DMS53 treated with DMSO at 0.1 percent for 48 hours (cell line): ENCODE measurements around the gene TPBGL.
A peak's percentile ranks its signal among the peaks of the same experiment; 100 is the strongest.
"Not testable (repeated sequence)": the region's sequence is repeated elsewhere in the genome, so short reads cannot be mapped to it uniquely, and the experiment has no call there.

ENCODE experiments used
- DNase-seq: peaks from one replicate; lab custom pipeline; 2025; ENCODE audit not compliant: unreplicated experiment; lab: John Stamatoyannopoulos, UW

TPBGL gene

DNA sequence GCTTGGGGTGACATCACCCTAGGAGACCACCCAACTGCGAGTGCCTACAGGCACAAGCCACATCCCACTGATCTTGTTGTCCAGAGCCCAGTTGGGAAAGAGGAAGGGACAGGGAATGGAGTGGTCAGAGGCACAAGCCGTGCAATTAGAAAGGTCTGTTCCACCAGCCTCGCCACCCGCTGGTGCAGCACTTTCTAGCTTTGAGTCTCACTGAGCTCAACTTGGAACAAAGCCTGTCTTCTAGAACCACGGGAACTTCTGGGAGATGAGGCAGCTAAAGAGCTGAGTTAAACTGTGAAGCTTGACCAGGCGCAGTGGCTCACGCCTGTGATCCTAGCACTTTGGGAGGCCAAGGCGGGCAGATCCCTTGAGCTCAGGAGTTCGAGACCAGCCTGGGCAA is 29.3 kb downstream of the TPBGL start:
- DNase-seq: no peak

DNA sequence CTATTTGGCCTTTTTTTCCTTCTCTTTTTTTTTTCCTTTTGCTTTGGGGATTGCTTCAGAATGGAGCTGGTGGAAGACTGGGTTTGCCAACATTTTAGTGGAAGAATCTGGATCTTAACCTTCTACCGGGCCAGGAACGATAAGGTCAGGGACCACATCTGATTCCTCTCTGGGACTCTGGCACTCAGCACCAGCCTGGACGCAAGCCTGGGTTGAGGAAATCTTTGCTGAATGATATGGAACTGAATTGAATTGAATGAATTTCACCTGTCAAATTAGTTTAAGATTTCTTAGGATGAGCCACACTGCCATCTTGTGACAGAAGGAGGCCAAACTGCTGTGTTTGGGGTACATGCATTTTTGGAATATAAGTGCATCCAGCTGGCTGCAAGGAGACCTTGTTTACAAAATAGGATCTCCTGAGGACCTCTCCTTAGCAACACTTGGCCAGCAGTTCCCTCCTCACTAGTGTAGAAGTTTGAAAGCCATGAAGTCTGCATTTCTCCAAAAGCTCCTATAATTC is 30.4 kb downstream of the TPBGL start:
- peak; percentile 17 for DNase-seq

DNA sequence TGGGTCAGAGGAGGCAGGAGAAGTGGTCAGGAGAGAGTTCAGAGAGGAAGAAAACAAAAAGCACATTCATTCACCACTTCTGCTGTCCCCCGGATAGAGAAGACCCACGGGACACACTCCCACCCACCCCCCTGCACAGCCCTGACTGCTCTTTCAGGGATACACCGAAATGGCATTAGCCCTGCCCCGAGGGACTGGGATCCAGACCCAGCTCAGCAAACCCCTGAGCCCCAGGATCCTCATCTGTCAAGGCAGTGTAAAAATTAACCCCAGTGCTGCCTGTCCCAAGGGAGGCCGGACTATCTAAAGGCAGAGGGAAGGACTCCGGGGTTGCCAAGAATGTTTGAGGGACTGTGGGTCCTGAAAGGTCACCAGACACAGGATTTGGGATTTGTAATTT is 31.2 kb downstream of the TPBGL start:
- no peak for DNase-seq

DNA sequence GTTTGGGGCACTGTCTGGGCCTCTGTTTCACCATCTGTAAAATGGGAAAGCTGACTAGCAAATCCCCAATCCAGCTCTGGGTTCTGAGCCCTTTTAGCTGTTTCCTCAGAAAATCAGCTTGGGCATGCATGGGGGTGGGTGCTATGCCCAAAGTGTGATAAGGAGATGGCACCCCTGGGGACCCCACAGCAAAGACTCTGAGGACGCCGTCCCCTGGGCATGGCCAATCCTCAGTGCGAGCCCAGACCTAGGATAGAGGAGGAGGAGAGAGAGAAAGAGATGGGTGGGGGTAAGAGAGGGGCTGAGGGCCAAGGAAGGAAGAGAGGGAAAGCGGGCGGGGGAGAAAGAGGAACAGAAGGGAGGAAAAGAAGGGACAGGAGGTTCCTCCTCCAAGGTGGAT is 31.8 kb downstream of the TPBGL start:
- DNase-seq: no peak

DNA sequence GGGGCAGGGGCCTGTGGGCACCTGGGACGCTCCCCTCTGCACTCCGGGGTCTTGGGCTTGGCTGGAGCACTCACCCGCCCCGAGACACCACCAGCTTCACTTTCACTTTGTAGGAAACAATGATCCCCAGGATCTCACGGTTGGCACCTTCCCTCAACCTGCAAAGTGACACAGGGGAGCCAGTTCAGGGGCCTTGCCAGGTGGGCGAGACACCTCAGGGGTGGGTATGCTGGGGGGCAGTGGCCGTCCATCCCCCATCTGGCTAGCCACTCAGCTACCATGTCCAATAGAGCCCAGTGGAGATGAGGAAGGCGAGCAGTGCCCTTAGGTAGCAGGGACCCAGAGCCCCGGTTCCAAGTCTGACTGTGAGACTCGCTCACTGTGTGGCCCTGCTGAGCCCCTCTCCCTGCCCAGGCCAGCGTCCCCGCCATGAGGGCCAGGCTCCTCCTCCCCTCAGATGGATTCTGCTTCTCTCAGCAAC is 32.3 kb downstream of the TPBGL start:
- no peak for DNase-seq

DNA sequence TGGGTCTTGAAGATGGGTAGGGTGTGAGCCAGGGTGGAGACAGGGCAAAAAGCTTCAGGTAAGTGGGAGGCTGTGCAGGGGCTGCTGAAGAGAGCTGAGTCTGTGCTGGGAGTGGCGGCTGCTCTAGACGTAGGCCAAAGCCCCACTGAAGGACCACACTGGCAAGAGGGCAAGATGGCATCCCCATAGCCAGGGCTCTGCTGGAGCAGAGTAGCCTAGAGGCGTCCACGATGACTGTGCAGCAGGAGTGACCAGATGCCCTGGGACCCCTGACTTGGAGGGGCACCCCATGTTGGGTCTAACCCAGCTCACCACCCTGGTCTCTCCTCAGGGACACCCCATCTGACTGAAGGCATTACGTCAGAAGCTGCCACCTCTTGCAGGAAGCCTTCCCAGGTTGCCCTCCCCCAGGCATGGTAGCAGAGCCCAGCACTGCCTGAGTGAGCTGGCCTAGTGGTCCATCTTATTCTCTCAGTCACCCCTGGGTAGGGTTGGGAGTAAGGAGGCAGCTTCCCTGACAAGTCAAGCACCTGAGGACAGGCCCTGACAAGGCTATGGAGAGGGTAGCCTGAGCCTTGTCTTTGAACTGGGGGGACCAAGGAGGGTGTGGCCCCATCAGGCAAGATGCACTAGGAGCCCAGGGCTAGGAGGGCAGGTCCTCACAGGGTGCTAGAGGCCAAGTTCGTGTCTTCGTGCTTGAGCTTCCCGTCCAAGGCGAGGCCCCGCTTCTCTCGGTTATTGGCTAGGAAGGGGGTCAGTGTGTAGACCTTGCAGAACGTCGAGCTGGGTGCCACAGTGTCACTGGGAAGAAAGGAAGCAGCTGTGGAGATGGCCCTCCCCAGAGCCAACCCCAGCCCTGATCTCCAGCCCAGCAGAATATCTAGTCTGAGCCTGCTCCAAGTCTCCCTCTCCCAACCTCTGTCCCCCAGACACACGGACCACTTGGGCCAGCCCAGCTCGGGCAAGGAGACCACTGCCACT is 33.1 kb downstream of the TPBGL start:
- no peak for DNase-seq

DNA sequence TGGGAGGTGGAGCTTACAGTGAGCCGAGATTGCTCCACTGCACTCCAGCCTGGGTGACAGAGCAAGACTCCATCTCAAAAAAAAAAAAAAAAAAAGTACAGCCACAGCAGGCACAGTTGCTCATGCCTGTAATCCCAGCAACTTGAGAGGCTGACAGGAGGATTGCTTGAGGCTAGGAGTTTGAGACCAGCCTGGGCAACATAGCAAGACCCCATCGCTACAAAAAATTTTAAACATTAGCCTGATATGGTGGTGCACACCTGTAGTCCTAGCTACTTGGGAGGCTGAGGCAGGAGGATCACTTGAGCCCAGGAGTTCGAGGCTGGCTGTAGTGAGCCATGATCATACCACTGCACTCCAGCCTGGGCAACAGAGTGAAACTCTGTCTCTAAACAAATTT is 34.1 kb downstream of the TPBGL start:
- DNase-seq: not testable (repeated sequence)

DNA sequence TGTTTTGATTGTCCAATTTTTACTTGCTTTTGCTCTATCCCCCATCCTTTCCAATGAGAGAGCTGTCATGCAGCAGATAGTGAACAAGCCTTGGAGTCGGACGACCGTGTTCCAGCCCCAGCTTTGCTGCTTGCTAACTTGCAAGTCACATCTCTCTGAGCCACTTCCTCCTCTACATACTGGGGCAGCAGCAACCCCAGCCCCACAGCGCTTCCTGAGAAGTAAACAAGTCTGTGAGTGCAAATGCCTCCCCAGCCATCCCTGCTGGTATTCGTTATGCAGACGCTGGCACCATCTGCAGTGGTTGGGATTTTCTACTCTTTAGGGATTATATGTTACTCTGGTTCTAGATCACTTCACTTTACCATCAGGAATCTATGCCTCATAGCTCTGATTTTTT is 35.0 kb downstream of the TPBGL start:
- DNase-seq: no peak

DNA sequence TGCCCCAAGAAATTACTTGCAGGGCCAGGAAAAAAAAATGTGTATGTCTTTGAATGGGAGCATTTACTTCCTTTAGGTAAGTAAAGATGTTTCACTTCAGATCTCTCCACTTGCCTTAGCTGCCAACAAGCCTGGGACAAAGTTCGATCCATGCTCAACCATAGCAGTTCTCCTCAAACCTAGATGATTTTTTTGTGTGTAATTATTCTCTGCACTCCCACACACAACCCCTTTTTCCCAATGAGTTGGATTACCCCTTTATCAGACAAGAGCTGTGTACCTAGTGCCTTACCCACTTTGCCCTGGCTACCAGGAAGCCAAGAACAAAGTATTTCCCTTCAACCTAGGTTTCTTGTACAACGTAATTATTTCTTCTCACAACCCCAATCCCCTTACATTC is 35.6 kb downstream of the TPBGL start:
- DNase-seq: peak; percentile 69

DNA sequence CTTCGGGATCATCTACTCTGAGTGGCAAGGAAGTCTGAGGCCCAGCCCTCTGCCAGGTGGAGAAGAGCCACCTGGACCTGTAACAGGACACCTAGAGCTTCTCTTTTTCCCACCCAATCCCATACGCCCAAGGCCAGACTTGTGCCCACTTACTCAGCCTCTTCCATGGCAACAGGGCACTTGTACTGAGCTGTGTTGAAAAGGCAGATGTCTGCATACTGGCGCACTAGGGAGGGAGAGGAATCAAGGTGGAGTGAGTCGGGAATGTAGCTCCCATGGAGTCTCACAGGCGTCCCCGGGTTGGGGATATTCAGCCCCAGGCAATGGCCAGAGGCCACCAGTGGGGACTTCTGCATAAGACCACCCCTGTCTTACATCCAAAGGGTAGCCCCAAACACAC is 36.1 kb downstream of the TPBGL start:
- DNase-seq: peak; percentile 100

DNA sequence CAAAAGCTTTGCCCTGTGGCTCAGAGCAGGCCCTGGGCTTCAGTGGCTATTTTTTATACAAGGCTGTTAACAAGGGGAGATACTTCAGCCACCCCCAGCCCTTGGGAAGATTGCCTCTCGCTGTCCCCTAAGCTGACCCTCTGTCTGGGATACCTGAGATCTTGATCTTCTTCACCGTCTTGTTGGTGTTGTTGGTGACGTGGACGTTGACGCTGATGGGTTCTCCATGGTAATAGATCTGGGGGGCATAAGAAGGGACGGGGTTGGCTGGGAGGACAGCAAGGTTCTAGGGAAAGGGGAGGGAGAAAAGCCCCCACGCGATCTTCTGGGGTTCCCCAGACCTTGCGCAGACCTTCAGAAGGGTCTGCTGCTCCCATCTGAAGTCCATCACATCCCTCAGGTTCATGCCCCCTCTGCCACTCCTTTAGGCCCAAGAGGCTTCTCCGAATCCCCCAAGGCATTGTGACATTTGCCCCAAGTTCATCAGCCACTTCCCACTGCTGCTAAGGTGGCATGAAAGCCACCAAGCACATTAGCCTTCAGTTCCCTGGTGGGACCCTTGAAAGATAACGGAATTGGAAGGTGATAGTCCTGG is 36.7 kb downstream of the TPBGL start:
- no peak for DNase-seq

DNA sequence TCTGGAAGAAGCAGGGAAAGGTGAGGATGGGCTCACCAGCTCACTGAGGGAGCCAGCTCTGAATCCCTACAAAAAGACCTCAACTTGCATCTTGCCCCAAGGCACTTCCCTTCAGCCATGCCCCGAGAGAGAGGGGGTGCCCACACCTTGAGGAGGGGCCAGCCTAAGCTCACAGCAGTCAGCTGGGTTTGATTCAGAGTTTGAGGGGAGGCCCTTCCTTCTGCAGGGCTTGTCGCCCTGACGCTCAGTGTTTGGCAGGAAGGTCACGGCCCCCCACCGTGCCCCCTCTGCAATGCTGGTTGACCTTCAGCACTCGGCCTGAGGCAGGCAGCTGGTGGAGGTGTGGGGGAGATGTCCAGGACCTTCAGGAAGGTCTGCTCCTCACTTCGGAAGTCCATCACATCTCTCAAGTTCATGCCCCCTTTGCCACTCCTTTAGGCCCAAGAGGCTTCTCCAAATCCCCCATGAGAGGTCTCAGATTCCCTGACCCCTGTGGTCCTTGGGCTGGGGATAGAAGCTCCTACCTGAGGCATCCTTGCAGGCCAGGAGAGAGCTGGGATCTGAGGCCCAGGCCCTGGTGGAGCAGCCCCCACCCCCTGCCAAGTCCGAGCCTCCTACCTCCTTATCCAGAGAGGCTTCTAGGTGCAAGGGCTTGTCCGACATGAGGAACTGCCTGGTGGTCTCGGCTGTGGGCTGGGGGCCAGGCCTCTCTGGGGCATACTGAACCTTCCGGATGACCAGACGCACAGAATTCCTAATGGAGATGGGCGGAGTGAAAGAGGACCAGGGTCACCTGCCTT is 37.6 kb downstream of the TPBGL start:
- DNase-seq: no peak

DNA sequence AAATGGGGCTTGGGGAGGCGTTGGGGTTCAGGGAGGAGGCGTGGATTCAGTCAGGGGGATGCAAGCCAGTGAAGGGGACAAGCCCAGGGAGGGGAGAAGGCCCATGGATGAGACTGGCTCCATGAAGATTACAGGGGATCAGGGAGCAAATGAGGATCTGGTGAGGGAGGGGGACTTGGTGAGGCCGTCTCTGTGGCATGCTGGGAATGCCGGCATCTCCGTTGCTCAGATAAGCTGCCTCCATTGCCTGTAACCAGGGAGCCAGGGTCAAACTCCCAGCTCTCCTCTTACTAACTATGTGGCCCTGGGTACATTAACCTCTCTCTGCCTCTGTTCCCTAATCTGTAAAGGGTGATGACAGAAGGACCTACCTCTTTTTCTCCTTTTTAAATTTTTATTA is 38.7 kb downstream of the TPBGL start:
- DNase-seq: no peak

DNA sequence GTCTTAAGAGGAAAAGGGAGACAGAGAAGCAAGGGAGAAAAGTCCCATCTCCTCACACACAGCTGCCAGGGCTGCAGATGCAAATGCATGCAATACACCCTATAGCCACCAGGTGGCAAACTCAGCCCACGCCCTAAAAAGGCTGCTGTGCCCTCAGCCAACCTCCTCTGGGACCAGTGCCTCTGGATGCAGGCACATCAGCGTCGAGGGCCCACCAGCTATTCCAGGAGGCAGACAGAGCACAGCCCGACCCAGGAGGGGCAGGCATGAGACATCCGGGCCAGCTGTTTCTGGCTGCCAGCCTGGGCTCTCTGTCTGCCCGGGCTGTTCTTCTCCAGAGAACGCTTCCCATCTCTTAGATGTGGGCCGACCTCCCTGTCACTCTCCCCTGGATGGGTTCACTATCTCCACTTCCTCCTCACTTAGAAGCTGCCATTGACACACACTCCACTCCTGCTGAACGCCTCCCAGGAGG is 39.7 kb downstream of the TPBGL start:
- peak; percentile 95 for DNase-seq

DNA sequence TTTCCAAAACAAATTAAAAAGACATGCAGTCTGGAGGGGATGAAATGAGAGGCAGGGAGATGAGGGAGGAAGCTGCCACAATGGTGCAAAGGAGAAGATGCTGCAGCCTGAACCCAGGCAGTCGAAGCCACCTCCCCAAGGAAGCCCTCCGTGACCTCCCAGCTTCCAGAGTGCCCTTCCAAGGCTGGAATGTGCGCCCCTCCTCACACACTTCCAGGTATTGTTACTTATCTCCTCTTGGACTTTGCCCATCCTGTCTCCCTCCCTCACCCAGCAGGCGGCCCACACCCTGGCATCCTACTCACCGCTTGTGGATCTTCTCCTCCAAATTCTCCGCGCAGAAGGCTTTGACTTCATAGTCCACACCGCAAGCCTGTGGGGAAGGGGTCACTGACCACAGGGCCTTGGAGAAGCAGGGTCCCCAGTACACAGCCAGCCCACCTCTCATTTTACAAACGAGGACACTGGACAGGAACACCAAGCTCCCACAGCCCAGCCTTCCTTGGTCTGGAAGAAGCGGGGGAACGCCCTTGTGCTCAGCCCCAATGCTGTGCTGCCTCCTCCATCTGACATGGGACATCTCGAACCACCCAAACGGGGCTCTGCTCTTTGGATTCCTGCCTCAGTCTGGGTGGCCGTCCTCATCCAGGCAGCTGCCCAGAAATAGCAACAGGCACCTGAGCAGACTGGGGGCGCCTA is 40.3 kb downstream of the TPBGL start:
- DNase-seq: no peak

DNA sequence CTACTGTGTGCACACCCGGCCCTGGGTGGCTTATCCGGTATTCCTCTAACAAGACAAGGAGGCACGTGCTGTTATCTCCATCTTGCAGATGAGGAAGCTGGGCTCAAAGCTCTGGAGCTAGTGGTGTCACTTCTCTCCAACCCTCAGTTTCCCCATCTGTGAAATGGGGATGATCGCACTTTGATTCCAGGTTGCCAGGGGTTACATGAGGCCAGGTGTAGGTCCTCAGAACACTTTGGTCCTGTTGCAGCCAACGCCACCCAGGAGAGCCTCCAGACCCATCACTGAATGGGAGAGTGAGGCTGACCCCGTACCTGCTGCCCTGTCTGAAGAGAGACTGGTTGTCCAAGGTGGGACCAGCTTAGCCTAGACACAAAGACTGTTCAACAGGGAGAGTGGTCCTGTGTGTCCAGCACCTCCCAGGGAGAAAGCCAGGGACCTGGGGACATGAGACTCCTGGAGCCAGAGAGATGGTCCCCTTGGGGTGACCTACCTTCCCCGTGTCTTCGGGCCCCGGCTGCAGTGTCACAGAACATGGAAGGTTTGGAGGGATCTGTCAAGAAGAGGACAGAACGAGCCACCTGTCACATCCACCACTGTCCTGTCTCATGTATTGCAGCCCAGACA is 41.0 kb downstream of the TPBGL start:
- no peak for DNase-seq

DNA sequence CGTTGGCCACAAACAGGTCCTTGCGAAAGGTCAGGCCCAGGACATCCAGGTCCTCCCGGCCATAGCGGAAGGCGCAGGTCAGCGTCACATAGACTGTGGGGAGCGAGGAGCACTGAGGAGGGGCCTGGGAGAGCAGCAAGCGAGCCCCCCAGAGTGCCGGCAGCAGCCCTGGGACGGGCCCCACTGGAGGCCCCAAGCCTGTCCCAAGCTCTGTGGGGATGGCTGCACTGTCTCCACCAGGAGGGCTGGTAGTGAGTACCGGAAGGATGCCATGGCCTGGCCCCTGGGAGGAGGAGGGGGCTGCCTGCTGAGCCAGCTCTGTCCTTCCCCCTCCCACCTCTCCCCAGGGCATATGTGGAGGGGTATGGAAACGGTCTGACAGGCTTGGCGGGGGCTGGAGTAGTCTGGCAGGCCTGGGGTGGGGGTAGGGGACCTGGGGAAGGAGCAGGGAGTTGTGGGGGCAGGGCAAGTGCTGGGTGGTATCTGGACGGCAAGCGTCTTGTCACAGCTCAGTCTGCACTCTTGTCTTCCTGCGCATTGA is 42.9 kb downstream of the TPBGL start:
- no peak for DNase-seq

DNA sequence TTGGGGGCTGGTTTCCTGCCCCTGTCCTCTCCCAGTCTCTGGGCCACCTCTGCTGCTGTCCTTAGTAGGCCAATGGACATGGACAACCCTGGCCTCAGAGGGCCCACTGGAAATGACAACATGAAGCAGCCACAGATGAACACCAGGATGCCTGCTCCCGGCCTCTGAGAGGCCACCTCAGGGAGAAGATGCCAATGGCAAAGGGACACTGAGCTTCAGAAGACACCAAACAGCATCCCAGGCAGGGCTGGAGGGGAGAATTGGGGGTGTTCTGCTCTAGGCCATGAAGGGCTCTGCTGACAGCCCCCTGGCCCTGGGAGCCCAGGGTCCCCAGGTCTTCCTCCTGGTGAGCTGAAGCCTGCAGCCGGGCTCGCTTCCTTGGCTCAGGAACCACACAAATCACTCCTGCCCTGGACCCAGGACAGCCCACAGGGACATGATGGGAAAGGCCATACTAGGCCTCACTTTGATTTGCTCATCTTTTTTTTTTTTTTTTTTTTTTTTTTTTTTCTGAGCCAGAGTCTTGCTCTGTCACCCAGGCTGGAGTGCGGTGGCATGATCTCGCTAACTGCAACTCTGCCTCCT is 45.3 kb downstream of the TPBGL start:
- DNase-seq: no peak

DNA sequence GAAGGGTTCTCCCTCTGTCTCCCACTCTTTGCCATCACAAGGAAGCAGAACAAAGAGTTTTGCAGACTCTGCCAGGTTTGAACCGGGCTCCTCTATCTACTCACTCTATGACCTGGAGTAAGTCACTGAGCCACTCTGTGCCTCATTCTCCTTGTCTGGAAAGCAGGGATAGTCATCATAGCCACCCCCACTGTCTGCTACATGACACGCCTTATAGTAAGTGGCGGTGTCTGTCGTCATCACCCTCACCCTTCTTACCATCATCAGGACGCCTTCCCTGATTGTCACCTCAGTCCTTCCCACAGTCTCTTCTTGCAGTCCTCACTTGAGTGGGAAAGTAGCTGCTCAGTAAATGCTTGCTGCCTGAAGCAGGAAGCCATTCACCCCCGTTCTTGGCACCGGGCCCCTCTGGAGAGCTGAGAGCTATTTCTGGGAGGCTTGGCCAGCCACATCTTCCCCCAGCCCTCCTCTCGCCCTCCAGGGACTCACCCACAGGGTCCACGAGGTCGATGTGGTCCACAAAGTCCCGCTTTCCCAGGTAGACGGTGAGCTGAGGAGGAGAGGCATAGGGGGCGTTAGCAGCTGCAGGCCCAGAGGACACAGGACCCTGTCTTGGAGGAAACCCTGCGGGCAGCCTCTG is 46.4 kb downstream of the TPBGL start:
- no peak for DNase-seq
